ENCODE measurements around the gene ASB4. TPM values are rescaled to one million over a fixed set of nuclear protein-coding genes. Genes with fewer than 3 reads are reported as not detected.

Gene ASB4
- total and polyA plus RNA-seq, 2 experiments from 2014 or later: not detected

DNA sequence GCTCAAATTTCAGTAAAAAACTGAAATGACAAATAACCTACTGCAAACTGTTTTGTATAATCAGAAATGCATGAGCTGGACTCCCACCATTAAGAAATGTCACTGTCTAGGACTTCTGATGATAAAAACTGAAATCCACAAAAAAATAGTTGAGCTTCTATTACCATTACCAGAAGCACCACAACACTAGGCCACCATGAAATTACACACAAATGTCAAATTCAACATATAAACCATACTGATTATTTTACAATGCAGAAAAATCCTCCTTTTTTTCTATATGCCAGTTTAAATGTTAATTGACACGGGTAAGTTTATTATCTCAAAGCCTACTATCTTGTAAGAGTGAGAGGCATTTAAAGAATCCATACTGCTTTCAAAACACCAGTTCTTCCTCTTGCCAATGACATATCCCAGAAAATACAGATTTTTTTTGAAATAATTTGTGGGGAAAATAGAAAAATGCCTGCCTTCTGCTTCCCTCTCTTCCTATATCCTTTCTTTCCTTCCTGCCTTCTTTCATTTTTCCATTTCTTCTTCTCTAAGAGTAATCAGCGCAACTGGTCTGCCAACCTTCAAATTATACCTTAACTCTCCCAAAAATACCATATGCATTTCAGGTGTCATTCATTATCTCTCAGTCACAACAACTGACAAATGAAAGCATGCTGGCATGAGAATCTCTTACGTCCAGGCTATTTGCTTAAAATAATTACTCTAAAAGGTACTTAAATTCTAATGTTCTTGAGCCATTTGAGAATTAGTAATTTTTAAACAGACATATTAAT, 98.3 kb downstream of the ASB4 start:
- H3K27ac Mint-ChIP-seq: no peak overlapping the region
- H2AFZ ChIP-seq: no peak overlapping the region
- H3K79me2 ChIP-seq (replicated peaks; ENCODE audit: insufficient read depth): no peaks in the 10 kb centered on the region
- H3K36me3 ChIP-seq (ENCODE audit: insufficient read depth): no peaks in the 10 kb centered on the region
- no peaks in the 10 kb centered on the region for H3K4me1 ChIP-seq (ENCODE audit: insufficient read depth)
- H3K36me3 Mint-ChIP-seq (ENCODE audit: low read depth): no peaks in the 10 kb centered on the region
- no peaks in the 10 kb centered on the region for H3K27me3 Mint-ChIP-seq (ENCODE audit: insufficient read depth, low read depth, poor library complexity)
- no peak overlapping the region for H3K4me3 ChIP-seq
- no peak overlapping the region for H3K27ac ChIP-seq (ENCODE audit: low read depth)
- TF ChIP-seq, protein P1, sequence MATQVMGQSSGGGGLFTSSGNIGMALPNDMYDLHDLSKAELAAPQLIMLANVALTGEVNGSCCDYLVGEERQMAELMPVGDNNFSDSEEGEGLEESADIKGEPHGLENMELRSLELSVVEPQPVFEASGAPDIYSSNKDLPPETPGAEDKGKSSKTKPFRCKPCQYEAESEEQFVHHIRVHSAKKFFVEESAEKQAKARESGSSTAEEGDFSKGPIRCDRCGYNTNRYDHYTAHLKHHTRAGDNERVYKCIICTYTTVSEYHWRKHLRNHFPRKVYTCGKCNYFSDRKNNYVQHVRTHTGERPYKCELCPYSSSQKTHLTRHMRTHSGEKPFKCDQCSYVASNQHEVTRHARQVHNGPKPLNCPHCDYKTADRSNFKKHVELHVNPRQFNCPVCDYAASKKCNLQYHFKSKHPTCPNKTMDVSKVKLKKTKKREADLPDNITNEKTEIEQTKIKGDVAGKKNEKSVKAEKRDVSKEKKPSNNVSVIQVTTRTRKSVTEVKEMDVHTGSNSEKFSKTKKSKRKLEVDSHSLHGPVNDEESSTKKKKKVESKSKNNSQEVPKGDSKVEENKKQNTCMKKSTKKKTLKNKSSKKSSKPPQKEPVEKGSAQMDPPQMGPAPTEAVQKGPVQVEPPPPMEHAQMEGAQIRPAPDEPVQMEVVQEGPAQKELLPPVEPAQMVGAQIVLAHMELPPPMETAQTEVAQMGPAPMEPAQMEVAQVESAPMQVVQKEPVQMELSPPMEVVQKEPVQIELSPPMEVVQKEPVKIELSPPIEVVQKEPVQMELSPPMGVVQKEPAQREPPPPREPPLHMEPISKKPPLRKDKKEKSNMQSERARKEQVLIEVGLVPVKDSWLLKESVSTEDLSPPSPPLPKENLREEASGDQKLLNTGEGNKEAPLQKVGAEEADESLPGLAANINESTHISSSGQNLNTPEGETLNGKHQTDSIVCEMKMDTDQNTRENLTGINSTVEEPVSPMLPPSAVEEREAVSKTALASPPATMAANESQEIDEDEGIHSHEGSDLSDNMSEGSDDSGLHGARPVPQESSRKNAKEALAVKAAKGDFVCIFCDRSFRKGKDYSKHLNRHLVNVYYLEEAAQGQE (IDR thresholded peaks at IDR 0.05; ENCODE audit: unreplicated experiment): no peak
- TF ChIP-seq ZNF462 (CRISPR knock-in tag; IDR thresholded peaks at IDR 0.05): no peak
- TF ChIP-seq ZNF114 (CRISPR knock-in tag; IDR thresholded peaks at IDR 0.05): no peak
- no peak for TF ChIP-seq EZH2phosphoT487 (IDR thresholded peaks at IDR 0.05; ENCODE audit: unreplicated experiment)
- TF ChIP-seq JUNB (IDR thresholded peaks at IDR 0.05; ENCODE audit: unreplicated experiment): no peak
- no peak for TF ChIP-seq ZNF331 (CRISPR knock-in tag; IDR thresholded peaks at IDR 0.05; ENCODE audit: low read depth)
- no peak for TF ChIP-seq NANOG (IDR thresholded peaks at IDR 0.05; ENCODE audit: borderline replicate concordance)
- no peak for TF ChIP-seq ETS1 (IDR thresholded peaks at IDR 0.05)
- TF ChIP-seq STAT1 (IDR thresholded peaks at IDR 0.05; ENCODE audit: unreplicated experiment): no peak
- no peak for TF ChIP-seq CREB1 (CRISPR knock-in tag; IDR thresholded peaks at IDR 0.05; ENCODE audit: low read depth)
- TF ChIP-seq EZH2 (IDR thresholded peaks at IDR 0.05; ENCODE audit: low read depth, unreplicated experiment): no peak
- TF ChIP-seq, protein P2, sequence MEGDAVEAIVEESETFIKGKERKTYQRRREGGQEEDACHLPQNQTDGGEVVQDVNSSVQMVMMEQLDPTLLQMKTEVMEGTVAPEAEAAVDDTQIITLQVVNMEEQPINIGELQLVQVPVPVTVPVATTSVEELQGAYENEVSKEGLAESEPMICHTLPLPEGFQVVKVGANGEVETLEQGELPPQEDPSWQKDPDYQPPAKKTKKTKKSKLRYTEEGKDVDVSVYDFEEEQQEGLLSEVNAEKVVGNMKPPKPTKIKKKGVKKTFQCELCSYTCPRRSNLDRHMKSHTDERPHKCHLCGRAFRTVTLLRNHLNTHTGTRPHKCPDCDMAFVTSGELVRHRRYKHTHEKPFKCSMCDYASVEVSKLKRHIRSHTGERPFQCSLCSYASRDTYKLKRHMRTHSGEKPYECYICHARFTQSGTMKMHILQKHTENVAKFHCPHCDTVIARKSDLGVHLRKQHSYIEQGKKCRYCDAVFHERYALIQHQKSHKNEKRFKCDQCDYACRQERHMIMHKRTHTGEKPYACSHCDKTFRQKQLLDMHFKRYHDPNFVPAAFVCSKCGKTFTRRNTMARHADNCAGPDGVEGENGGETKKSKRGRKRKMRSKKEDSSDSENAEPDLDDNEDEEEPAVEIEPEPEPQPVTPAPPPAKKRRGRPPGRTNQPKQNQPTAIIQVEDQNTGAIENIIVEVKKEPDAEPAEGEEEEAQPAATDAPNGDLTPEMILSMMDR (conservative IDR thresholded peaks at IDR 0.05; ENCODE audit: low read depth in 2 of 2): no peak
- no peak for TF ChIP-seq POLR2AphosphoS5 (IDR thresholded peaks at IDR 0.05; ENCODE audit: low read depth)
- no peak for DNase-seq (ENCODE audit: low spot score)
- no peak for ATAC-seq
- no peak overlapping the region for H3K4me2 ChIP-seq
- peaks cover 8% of the 10 kb centered on the region; the same call in 2 of the 3 replicates for H3K4me1 Mint-ChIP-seq
- H4K20me1 ChIP-seq (replicated peaks; ENCODE audit: insufficient read depth): no peaks in the 10 kb centered on the region
- no peaks in the 10 kb centered on the region for H3K9me3 Mint-ChIP-seq
- H3K9me2 ChIP-seq (ENCODE audit: insufficient read depth): no peaks in the 10 kb centered on the region
- H3K4me3 Mint-ChIP-seq: no peak overlapping the region
- H3F3A ChIP-seq (replicated peaks; ENCODE audit: low read depth): no peaks in the 10 kb centered on the region
- no peaks in the 10 kb centered on the region for H3K27me3 ChIP-seq (ENCODE audit: insufficient read depth)

Data from GM23338 (cell line).